Neural progenitor cell (in vitro differentiated cells): ENCODE results near the gene SNTG2.

Experiments used
- EZH2 ChIP-seq: fragments of 200-600 bp; sonication (generic); IDR thresholded peaks from 2 replicates; pipeline ENCODE4 v1.6.1; 2017; ENCODE audit warnings: antibody characterized with exemption, mild to moderate bottlenecking, moderate library complexity
- TF ChIP-seq, protein P1 (sequence below): fragments of 200-600 bp; sonication (generic); IDR thresholded peaks from 2 replicates; pipeline ENCODE4 v1.5.1; 2017; ENCODE audit warnings: antibody characterized with exemption, mild to moderate bottlenecking

DNA sequence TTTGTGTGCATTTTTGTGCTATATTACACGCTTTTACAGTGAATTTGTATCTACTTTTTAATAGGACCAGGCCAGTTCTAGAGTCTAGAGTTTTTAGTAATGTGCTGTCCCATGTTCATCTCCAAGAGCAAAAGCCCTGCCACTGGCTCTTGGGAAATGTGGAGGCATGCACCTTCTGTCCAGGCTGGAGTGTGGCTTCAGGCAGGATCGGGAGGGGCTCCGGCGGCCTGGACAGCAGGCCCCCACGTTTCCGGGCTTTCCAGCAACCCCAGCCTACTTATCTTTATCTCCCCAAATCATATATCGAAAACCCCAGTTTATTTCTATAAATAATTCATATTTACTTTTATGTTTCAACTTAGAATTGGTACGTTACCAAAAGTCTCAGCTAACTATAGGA lies 78.2 kb downstream of the SNTG2 start:
- TF ChIP-seq, protein P1, sequence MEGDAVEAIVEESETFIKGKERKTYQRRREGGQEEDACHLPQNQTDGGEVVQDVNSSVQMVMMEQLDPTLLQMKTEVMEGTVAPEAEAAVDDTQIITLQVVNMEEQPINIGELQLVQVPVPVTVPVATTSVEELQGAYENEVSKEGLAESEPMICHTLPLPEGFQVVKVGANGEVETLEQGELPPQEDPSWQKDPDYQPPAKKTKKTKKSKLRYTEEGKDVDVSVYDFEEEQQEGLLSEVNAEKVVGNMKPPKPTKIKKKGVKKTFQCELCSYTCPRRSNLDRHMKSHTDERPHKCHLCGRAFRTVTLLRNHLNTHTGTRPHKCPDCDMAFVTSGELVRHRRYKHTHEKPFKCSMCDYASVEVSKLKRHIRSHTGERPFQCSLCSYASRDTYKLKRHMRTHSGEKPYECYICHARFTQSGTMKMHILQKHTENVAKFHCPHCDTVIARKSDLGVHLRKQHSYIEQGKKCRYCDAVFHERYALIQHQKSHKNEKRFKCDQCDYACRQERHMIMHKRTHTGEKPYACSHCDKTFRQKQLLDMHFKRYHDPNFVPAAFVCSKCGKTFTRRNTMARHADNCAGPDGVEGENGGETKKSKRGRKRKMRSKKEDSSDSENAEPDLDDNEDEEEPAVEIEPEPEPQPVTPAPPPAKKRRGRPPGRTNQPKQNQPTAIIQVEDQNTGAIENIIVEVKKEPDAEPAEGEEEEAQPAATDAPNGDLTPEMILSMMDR, result no peak
- no peak for TF ChIP-seq EZH2
